HG02759 (cell line): ENCODE results near the gene SBK3.

Experiments used
- ATAC-seq: cut with Tn5 transposase; IDR thresholded peaks from one replicate; pipeline ENCODE4 v1.9.1; 2021; ENCODE audit warnings: mild to moderate bottlenecking, moderate library complexity; ENCODE audit not compliant: unreplicated experiment

SBK3 gene

DNA sequence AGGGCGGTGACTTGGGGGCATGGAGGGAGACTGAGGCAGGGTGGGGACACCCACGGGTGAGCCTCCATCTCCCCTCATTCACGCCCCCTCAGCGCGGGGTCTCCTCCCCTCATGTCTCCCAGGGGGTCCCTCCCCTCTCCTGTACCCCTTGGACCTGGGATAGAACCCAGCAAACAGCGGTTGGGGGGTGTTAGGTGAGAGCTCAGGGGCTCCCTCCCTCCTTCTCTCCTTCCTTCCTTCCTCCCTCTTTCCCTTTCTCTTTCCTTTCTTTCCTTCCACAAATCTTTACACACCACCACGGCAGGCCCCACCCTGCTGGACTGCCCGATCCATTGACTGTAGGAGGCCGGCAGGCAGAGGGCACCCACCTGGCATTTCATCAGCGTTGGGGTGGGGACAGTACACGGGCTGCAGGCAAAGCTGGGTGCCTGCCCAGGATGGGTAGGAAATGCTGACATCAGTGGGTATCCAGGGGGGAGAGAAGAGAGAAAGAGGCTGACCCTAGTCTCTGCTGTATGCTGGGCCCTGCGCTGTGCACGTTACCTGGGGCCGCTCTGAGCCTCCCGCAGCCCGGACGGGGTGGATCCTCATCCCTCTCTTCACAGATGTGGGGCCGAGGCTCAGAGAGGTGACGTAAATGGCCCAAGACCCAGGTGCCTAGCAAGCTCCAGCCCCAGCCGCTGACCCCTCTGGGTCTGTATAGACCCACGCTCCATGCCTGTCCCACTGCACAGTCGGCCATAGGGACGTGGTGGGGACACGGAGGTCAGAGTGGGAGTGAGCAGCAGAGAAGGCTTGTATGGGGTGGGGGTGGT is 53.6 kb downstream of the SBK3 start:
- no peak for ATAC-seq
